ENCODE measurements around the gene CEACAM5. TPM values are rescaled to one million over a fixed set of nuclear protein-coding genes. Genes with fewer than 3 reads are reported as not detected.

Gene CEACAM5
- total RNA-seq = 9.5 and 24.6 TPM in 2 replicates

DNA sequence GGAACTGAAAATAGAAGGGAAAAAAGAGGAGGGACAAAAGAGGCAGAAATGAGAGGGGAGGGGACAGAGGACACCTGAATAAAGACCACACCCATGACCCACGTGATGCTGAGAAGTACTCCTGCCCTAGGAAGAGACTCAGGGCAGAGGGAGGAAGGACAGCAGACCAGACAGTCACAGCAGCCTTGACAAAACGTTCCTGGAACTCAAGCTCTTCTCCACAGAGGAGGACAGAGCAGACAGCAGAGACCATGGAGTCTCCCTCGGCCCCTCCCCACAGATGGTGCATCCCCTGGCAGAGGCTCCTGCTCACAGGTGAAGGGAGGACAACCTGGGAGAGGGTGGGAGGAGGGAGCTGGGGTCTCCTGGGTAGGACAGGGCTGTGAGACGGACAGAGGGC is at the start of gene CEACAM5:
TSS of gene CEACAM5 (plus strand) at position 146 of the 400 bp plus-strand sequence. CDS start at position 252, 106 bp downstream.

DNA sequence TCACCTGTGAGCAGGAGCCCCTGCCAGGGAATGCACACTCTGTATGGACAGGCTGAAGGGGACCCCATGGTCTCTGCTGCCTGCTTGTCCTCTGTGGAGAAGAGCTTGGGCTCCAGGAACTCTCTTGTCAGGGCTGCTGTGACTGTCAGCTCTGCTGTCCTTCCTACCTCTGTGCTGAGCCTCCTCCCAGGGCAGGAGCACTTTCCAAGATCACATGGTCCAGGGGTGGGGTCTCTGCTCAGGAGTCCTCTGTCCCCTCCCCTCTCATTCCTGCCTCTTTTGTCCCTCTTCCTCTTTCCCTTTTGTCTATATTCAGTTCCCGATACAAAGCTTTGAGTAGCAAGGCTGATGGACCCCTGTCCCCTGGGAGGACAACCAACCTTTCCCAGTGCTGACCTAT is 20.3 kb upstream of the CEACAM5 start, which contains the start of gene CEACAM7:
TSS of gene CEACAM7 (minus strand) at position 173 of the 400 bp plus-strand sequence. CDS start at position 68, 105 bp downstream.

DNA sequence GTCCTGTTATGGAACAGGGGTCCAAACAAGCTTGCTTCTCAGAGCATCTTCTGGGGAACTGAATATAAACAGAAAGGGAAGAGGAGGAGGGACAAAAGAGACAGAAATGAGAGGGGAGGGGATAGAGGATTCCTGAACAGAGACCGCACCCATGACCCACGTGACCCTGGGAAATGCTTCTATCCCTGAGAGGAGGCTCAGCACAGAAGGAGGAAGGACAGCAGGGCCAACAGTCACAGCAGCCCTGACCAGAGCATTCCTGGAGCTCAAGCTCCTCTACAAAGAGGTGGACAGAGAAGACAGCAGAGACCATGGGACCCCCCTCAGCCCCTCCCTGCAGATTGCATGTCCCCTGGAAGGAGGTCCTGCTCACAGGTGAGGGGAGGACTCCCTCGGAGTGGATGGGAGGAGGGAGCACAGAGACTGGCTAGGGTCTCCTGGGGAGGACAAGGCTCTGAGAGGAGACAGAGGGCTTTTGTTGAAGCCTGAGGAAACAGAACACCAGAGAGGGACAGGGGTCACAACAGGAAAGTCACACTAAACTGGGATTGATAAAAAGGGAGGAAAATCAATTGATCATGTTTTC is 47.0 kb downstream of the CEACAM5 start, which contains the start of gene CEACAM6:
TSS of gene CEACAM6 (plus strand) at position 203 of the 586 bp plus-strand sequence. CDS start at position 312, 109 bp downstream.

Other genes with a start within 250 kb of the CEACAM5 start
- not detected in 2 replicates for gene CEACAM21, start 132.5 kb upstream of the CEACAM5 start, total RNA-seq
- not detected in 2 replicates for gene CEACAM4, start 81.6 kb upstream of the CEACAM5 start, total RNA-seq
- 0.71 TPM in 1 of 2 replicates, not detected in the other for gene CEACAM7, start 20.4 kb upstream of the CEACAM5 start, total RNA-seq
- 25.0 and 35.1 TPM in 2 replicates for gene CEACAM6, start 46.9 kb downstream of the CEACAM5 start, total RNA-seq
- not detected in 2 replicates for gene CEACAM3, start 88.0 kb downstream of the CEACAM5 start, total RNA-seq
- not detected in 2 replicates for gene LYPD4, start 136.1 kb downstream of the CEACAM5 start, total RNA-seq
- not detected in 2 replicates for gene DMRTC2, start 136.4 kb downstream of the CEACAM5 start, total RNA-seq
- 2,184 and 2,295 TPM in 2 replicates for gene RPS19, start 151.6 kb downstream of the CEACAM5 start, total RNA-seq
- not detected in 2 replicates for gene CD79A, start 168.7 kb downstream of the CEACAM5 start, total RNA-seq
- gene ARHGEF1, start 174.6 kb downstream of the CEACAM5 start, total RNA-seq = 50.2 and 63.1 TPM in 2 replicates
- gene ERFL, start 219.8 kb downstream of the CEACAM5 start, total RNA-seq = 0.07 TPM in 1 of 2 replicates, not detected in the other